HG02763 (cell line): ENCODE measurements around the gene SERPINE1.
"Not testable (repeated sequence)": the region's sequence is repeated elsewhere in the genome, so short reads cannot be mapped to it uniquely, and the experiment has no call there.

ENCODE experiments used
- ATAC-seq: cut with Tn5 transposase; IDR thresholded peaks from one replicate; pipeline ENCODE4 v1.9.1; 2021; ENCODE audit warnings: mild to moderate bottlenecking, moderate library complexity; ENCODE audit not compliant: unreplicated experiment

Gene SERPINE1

GRCh38 chr7:101121991-101122932, 4.6 kb upstream of the SERPINE1 start:
- ATAC-seq = no peak

GRCh38 chr7:101122933-101123702, 3.8 kb upstream of the SERPINE1 start:
- no peak for ATAC-seq

GRCh38 chr7:101123703-101124068, 3.2 kb upstream of the SERPINE1 start:
- ATAC-seq = no peak

GRCh38 chr7:101124376-101125056, 2.4 kb upstream of the SERPINE1 start:
- no peak for ATAC-seq

GRCh38 chr7:101125989-101126650, 784 bp upstream of the SERPINE1 start:
- ATAC-seq = peak; percentile 34

- ATAC-seq = no peak
These were observed 646 bp downstream of the SERPINE1 start for GRCh38 chr7:101127460-101128039.

- no peak for ATAC-seq
These were observed 1.3 kb downstream of the SERPINE1 start for GRCh38 chr7:101128040-101128834.

- no peak for ATAC-seq
These were observed 2.8 kb downstream of the SERPINE1 start for GRCh38 chr7:101129603-101130117.

- ATAC-seq = not testable (repeated sequence)
These were observed 6.0 kb downstream of the SERPINE1 start for GRCh38 chr7:101132626-101133600.

- ATAC-seq = no peak
These were observed 6.9 kb downstream of the SERPINE1 start for GRCh38 chr7:101133621-101134398.

GRCh38 chr7:101134399-101134980, 7.6 kb downstream of the SERPINE1 start:
- no peak for ATAC-seq

GRCh38 chr7:101137651-101138212, 10.8 kb downstream of the SERPINE1 start:
- ATAC-seq = no peak

- ATAC-seq = peak; percentile 57
These were observed 11.4 kb downstream of the SERPINE1 start for GRCh38 chr7:101138213-101138870.

- no peak for ATAC-seq
These were observed 13.4 kb downstream of the SERPINE1 start for GRCh38 chr7:101140339-101140699.

GRCh38 chr7:101140746-101141382, 14.0 kb downstream of the SERPINE1 start:
- no peak for ATAC-seq
